Stimulated activated effector memory CD8-positive, alpha-beta T cell treated with anti-CD3 and anti-CD28 coated beads, Interleukin-12 subunit alpha, Interleukin-12 subunit beta, amount 100 ng/mL, for 72 hours (primary cell): ENCODE measurements around the gene SLC26A8.

Experiments
- ATAC-seq: fragments of 150-1000 bp; cut with Tn5 transposase; 2 replicates; pipeline ENCODE4 v1.10.0; 2021
- DNase-seq, 2 donors: peaks; one replicate each; pipeline ENCODE4 v3.0.0; 2021 to 2022; ENCODE audit warnings: low spot score in 2 of 2
- H3K27ac Mint-ChIP-seq: one replicate; pipeline ENCODE4 v1.8.0; 2022; ENCODE audit warnings: mild to moderate bottlenecking, mixed read lengths
- H3K36me3 Mint-ChIP-seq: one replicate; pipeline ENCODE4 v1.8.0; 2022; ENCODE audit warnings: mild to moderate bottlenecking, mixed read lengths
- H3K4me1 Mint-ChIP-seq: one replicate; pipeline ENCODE4 v1.8.0; 2022; ENCODE audit warnings: mixed read lengths
- H3K4me3 Mint-ChIP-seq: one replicate; pipeline ENCODE4 v1.8.0; 2022; ENCODE audit warnings: mild to moderate bottlenecking, mixed read lengths
- H3K9me3 Mint-ChIP-seq: one replicate; pipeline ENCODE4 v1.8.0; 2022; ENCODE audit warnings: mixed read lengths

The SLC26A8 gene

DNA sequence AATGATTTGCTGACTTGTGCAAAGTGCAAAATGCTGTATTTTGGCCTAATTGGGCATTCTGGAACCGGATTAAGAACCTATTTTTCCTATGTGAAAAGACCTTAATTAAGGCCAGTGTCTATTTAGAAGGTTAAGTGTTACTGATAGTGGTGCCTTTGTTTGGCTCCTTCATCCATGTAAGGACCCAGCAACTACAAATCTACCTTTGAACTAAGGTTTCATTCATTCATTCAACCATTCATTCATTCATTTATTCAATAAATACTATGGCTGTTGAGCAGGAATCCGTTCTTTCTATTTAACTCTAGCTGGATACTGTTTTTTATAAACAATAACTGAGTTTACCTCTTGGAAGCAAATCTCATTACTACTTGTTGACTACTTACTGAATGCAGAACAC lies 36.8 kb upstream of the SLC26A8 start:
- H3K27ac Mint-ChIP-seq = no peak overlapping the region

GRCh38 chr6:36056178-36056577 lies 31.7 kb upstream of the SLC26A8 start:
- peaks cover 62% of the 10 kb centered on the region for H3K36me3 Mint-ChIP-seq
- H3K4me1 Mint-ChIP-seq = peaks cover 6% of the 10 kb centered on the region
- no peak for ATAC-seq
- no peak overlapping the region for H3K27ac Mint-ChIP-seq
- no peak for DNase-seq
- H3K4me3 Mint-ChIP-seq = no peak overlapping the region
- no peaks in the 10 kb centered on the region for H3K9me3 Mint-ChIP-seq

More for the DNA sequence above, 36.8 kb upstream of the SLC26A8 start:
- ATAC-seq (no peak), DNase-seq (no peak)
- peaks cover 27% of the 10 kb centered on the region for H3K4me1 Mint-ChIP-seq
- no peak overlapping the region for H3K4me3 Mint-ChIP-seq
- no peaks in the 10 kb centered on the region for H3K9me3 Mint-ChIP-seq
- H3K36me3 Mint-ChIP-seq = peaks cover 46% of the 10 kb centered on the region

DNA sequence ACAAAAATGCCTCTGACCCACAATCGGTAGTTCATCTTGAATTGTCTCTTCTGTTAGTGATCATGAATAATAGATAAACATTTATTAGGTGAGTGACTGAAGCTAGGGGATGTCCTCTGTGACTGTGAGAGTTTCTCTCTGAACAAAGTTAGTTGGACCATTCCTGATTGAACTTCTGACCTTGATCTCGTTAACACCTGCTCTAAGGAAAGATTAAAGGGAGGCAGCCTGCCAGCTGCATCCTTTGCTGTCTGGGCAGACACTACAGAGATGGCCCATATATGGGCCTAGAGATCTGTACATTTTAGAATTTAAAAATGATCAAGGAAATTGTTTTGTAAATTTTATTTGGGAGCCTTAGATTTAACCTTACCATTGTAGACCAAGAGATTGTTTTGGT lies 30.5 kb upstream of the SLC26A8 start:
- no peak overlapping the region for H3K27ac Mint-ChIP-seq
- ATAC-seq (no peak), DNase-seq (no peak)
- H3K36me3 Mint-ChIP-seq = peaks cover 49% of the 10 kb centered on the region
- no peak overlapping the region for H3K4me3 Mint-ChIP-seq
- H3K9me3 Mint-ChIP-seq = no peaks in the 10 kb centered on the region
- peaks cover 6% of the 10 kb centered on the region for H3K4me1 Mint-ChIP-seq

GRCh38 chr6:36054415-36054814 lies 30.0 kb upstream of the SLC26A8 start:
- Mint-ChIP-seq H3K27ac (no peak overlapping the region), H3K36me3 (peaks cover 45% of the 10 kb centered on the region), H3K4me1 (peaks cover 6% of the 10 kb centered on the region), H3K9me3 (no peaks in the 10 kb centered on the region), H3K4me3 (no peak overlapping the region)
- no peak for DNase-seq
- ATAC-seq = no peak

DNA sequence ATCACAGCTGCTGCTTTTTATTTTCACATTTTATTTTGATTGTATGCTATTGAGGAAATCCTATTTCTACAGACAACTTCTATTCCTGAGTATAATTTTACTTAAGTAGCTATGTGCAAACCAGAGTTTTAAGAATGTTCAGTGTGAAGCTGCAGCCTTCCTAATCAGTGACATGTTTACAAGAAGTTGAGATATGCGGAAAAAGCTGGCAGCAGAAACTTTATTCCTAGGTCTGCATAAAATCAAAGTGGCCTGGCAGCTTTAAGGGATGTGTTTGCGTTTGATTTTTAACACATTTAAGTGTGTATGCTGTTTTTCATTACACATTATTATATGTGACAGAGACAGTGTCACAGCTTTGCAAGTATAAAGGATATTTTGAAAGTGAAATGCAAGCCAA lies 29.4 kb upstream of the SLC26A8 start:
- ATAC-seq (no peak), DNase-seq (no peak)
- Mint-ChIP-seq H3K4me1 (peaks cover 6% of the 10 kb centered on the region), H3K4me3 (no peak overlapping the region), H3K27ac (no peak overlapping the region), H3K36me3 (peaks cover 39% of the 10 kb centered on the region), H3K9me3 (no peaks in the 10 kb centered on the region)

DNA sequence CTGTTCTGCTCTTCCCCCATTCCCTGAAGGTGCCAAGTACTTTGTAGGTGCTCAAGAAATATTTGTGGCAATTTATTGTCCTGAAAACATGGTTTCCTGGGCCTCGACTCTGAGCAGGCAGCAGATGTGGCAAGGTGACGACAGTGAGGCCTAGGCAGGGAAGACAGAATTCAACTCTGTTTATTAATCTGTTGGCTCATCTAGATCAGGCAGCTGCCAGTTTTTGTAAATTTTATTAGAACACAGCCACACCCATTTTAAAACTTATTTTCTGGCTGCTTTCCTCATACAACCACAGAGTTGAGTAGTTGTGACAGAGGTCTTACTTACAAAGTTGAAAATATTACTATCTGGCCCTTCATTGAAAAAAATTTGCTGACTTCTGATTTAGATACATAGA lies 27.7 kb upstream of the SLC26A8 start:
- Mint-ChIP-seq H3K36me3 (peaks cover 24% of the 10 kb centered on the region), H3K4me3 (no peak overlapping the region), H3K27ac (no peak overlapping the region), H3K4me1 (peaks cover 9% of the 10 kb centered on the region), H3K9me3 (no peaks in the 10 kb centered on the region)
- DNase-seq (no peak), ATAC-seq (no peak)

- Mint-ChIP-seq H3K27ac (no peak overlapping the region), H3K9me3 (no peaks in the 10 kb centered on the region), H3K4me1 (peaks cover 9% of the 10 kb centered on the region), H3K4me3 (no peak overlapping the region), H3K36me3 (peaks cover 24% of the 10 kb centered on the region)
- DNase-seq = no peak
- ATAC-seq = peak; percentile 61
These were observed 26.7 kb upstream of the SLC26A8 start for GRCh38 chr6:36050947-36051710.

DNA sequence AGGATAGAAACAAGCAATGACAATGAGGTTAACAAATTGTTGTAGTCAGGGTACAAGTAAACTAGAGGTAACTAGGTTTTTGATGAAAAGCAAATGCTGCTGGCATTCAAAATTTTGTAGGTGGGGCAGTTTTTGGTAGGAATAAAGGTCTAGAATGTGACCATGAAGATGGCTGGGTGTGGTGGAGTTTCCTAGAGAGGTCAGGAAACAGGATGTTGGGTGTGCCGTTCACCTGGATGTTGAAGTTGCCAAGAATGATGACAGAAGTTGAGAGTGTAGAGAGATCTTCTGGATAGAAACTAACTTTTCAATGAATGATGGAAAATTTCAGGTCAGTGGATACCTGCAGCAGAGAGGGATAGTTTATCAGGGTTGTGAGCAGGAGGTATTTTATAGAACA lies 25.9 kb upstream of the SLC26A8 start:
- no peak overlapping the region for H3K4me3 Mint-ChIP-seq
- no peak overlapping the region for H3K27ac Mint-ChIP-seq
- H3K9me3 Mint-ChIP-seq = no peaks in the 10 kb centered on the region
- DNase-seq = no peak
- peaks cover 9% of the 10 kb centered on the region for H3K4me1 Mint-ChIP-seq
- H3K36me3 Mint-ChIP-seq = peaks cover 20% of the 10 kb centered on the region
- ATAC-seq = no peak

DNA sequence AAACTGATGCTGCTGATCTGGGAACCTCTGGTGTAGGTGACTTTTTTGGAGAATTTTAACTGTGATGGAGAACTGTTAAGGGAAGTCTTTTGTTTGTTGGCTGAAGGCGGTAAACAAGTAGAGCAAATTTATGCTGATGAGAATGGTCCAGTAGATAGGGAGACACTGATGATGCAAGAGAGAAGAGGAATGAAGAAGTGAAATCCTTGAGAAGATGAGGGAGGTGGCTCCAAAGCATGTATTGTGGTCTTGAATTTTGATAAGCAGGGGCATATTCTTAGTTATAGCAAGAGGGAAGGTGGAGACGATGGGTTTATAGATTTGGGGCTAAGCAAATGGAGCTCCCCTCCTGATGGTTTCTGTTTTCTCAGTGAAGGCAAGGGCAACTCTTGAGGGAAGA lies 25.1 kb upstream of the SLC26A8 start:
- Mint-ChIP-seq H3K9me3 (no peaks in the 10 kb centered on the region), H3K4me1 (peaks cover 9% of the 10 kb centered on the region), H3K4me3 (no peak overlapping the region), H3K27ac (no peak overlapping the region), H3K36me3 (peaks cover 13% of the 10 kb centered on the region)
- no peak for DNase-seq
- ATAC-seq = no peak

- Mint-ChIP-seq H3K9me3 (no peaks in the 10 kb centered on the region), H3K36me3 (no peaks in the 10 kb centered on the region), H3K27ac (no peak overlapping the region), H3K4me3 (no peak overlapping the region), H3K4me1 (peaks cover 47% of the 10 kb centered on the region)
- ATAC-seq (no peak), DNase-seq (no peak)
These were observed 18.3 kb upstream of the SLC26A8 start for GRCh38 chr6:36042618-36043260.

- no peak overlapping the region for H3K27ac Mint-ChIP-seq
- ATAC-seq = no peak
- H3K4me3 Mint-ChIP-seq = no peak overlapping the region
- no peak for DNase-seq
- no peaks in the 10 kb centered on the region for H3K36me3 Mint-ChIP-seq
- H3K9me3 Mint-ChIP-seq = no peaks in the 10 kb centered on the region
- H3K4me1 Mint-ChIP-seq = peaks cover 47% of the 10 kb centered on the region
These were observed 16.5 kb upstream of the SLC26A8 start for GRCh38 chr6:36040958-36041357.

- no peak for ATAC-seq
- H3K9me3 Mint-ChIP-seq = no peaks in the 10 kb centered on the region
- H3K4me3 Mint-ChIP-seq = no peak overlapping the region
- H3K27ac Mint-ChIP-seq = no peak overlapping the region
- DNase-seq = no peak
- peaks cover 51% of the 10 kb centered on the region for H3K4me1 Mint-ChIP-seq
- H3K36me3 Mint-ChIP-seq = no peaks in the 10 kb centered on the region
These were observed 14.7 kb upstream of the SLC26A8 start for GRCh38 chr6:36039112-36039511.

DNA sequence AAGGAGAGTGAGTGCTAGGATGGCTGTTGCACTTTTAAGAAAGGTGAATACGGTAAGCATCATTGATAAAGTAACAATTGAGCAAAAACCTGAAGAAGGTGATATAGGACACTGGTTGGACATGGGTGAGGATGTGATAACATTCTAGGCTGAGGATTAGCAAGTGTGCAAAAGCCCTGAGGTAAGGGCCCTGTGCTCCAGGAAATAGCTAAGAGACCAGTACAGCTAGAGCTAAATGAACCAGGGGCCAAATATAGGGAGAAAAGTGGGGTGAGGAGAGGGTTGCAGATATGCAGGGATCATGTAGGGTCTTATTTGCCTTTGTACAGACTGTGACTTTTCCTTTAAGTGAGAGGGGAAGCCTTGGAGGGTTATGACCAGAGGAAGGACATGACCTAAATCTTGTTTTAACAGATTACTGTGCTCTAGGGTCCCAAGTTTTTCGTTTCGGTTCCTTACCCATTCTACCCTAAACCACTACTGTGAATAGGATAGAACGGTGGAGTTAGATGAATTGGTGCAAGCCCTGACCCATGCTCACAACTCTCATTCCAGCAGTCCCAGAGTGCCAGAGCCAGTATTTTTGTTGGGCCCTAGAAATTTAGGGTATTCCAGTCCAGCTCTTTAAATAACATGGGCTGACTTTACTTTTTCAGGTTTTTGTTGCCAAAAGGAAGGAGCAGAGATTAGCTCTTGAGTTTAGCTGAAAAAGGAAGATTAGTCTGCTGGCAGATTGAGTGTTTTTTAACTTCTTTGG lies 13.9 kb upstream of the SLC26A8 start:
- H3K4me1 Mint-ChIP-seq = peaks cover 59% of the 10 kb centered on the region
- no peaks in the 10 kb centered on the region for H3K36me3 Mint-ChIP-seq
- DNase-seq (no peak), ATAC-seq (peak; percentile 41)
- peak overlapping the region; percentile 1 for H3K4me3 Mint-ChIP-seq
- peak overlapping the region; percentile 59 for H3K27ac Mint-ChIP-seq
- no peaks in the 10 kb centered on the region for H3K9me3 Mint-ChIP-seq

DNA sequence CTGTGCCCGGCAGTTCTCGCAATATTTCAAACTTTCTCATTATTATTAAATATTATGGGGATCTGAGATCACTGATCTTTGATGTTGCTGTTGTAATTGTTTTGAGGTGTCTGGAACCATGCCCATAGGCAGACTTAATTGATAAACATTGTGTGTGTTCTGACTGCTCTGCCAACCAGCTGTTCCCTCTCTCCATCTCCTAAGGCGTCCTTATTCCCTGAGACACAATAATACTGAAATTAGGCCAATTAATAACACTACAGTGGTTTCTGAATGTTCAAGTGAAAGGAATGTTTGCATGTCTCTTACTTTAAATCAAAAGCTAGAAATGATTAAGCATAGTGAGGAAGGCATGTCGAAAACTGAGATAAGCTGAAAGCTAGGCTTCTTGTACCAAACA lies 10.8 kb upstream of the SLC26A8 start:
- DNase-seq (no peak), ATAC-seq (peak; percentile 60)
- Mint-ChIP-seq H3K36me3 (peaks cover 13% of the 10 kb centered on the region), H3K9me3 (no peaks in the 10 kb centered on the region), H3K27ac (no peak overlapping the region), H3K4me1 (peaks cover 59% of the 10 kb centered on the region), H3K4me3 (peak overlapping the region; percentile 16)

DNA sequence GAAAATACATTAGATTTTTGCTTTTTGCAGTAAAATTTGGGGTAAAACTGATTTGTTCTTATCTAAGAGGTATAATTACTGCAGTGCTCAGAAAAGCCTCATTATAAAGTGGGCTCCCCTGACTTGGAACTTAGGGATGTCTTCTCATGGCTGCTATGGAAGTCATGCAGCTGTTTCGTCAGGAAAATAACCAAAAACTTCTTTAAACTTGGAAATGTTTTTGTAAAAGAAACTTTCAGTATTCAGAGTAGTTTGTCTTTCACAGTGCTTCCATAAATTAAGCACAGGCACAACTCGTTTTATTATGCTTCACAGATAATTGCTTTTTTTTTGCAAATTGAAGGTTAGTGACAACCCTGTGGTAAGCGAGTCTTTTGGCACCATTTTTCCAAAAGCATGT lies 10.0 kb upstream of the SLC26A8 start:
- Mint-ChIP-seq H3K4me3 (no peak overlapping the region), H3K27ac (no peak overlapping the region), H3K4me1 (peaks cover 58% of the 10 kb centered on the region), H3K36me3 (peaks cover 13% of the 10 kb centered on the region), H3K9me3 (no peaks in the 10 kb centered on the region)
- ATAC-seq (no peak), DNase-seq (no peak)

DNA sequence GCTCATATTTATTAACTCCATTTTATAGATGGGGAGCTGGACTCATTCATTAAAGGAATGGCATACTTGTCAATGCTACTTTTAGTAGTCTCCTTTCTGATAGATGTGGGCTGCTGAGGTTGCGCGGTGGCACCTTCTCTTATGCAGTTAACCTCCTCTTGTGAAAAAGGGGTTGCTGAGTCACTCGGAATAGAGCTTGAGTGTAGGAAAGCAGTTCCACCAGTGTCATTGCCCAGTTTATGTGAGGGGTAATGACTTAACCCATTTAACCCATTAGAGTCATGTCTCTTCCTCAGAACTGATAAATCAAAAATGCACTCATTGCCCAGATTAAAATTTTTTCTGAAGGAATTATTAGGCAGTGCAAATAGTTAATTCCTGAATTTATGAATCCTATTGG lies 9.5 kb upstream of the SLC26A8 start:
- Mint-ChIP-seq H3K4me3 (no peak overlapping the region), H3K9me3 (no peaks in the 10 kb centered on the region), H3K4me1 (peaks cover 58% of the 10 kb centered on the region), H3K36me3 (peaks cover 16% of the 10 kb centered on the region), H3K27ac (no peak overlapping the region)
- ATAC-seq = peak; percentile 96
- no peak for DNase-seq
